NCI-H1694 (cell line): Measurements from ENCODE around the gene SPRR2A.
"Not testable (repeated sequence)": the region's sequence is repeated elsewhere in the genome, so short reads cannot be mapped to it uniquely, and the experiment has no call there.

ENCODE experiments used
- DNase-seq: peaks from one replicate; lab custom pipeline; 2025; lab: John Stamatoyannopoulos, UW

SPRR2A gene

DNA sequence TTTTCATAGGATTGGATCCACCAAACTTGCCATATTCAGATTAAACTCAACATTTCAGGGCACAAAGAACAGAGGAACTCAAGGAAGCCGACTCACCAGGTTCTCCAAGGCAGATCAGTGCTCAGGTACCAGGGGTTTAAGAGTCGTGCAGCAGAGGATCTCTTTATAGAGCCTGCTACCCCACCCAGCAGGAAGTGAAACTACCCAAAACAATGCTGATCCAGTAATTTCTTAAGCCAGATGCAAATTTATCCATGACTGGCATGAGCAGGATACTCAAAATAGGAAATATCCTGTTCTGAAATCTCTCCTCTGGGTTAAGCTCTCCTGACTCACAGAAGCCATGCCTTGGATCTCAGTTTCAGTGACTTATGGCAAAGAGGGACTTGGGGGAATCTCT lies at the start of gene SPRR2A:
TSS of gene SPRR2A (minus strand) at position 138 of the 400 bp plus-strand sequence. CDS start 777 bp downstream, outside the sequence.
- DNase-seq, result no peak

DNA sequence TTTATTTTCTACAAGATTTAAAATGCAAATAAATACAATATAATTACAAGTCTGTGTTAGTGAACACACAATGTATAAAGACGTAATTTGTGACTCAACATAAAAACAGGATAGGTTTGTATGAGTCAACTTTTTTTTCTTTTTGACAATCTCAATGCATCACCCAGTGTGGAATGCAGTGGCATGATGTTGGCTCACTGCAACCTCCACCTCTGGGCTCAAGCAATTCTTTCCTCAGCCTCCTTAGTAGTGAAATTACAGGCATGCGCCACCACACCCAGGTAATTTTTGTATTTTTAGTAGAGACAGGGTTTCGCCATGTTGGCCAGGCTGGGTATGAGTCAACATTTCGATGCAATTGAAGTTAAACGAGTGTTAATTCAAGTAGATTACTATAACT lies 42.9 kb upstream of the SPRR2A start:
- DNase-seq, result no peak

DNA sequence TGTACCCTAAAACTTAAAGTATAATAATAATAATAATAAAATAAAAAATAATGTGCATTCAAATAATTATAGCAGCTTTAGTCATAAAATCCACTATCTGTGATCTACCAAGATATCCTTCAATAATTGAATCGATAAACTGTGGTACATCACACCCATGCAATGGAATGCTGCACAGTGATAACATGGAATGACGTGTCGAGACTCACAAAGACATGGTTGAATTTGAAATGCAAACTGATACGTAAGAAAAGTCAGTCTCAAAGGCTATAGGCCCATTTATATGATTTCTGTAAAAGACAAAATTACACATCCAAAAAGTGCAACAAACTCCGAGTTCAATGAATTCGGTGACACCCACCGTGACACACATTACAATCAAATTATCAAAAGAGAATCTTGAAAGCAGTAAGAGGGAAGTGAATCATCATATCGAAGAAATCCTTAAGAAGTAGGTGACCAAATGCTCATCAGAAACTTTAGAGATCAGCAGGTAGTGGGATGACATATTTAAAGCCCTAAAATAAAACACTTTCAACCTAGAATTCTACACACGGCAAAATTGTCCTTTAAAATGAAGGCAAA lies 42.2 kb upstream of the SPRR2A start:
- DNase-seq, result no peak

DNA sequence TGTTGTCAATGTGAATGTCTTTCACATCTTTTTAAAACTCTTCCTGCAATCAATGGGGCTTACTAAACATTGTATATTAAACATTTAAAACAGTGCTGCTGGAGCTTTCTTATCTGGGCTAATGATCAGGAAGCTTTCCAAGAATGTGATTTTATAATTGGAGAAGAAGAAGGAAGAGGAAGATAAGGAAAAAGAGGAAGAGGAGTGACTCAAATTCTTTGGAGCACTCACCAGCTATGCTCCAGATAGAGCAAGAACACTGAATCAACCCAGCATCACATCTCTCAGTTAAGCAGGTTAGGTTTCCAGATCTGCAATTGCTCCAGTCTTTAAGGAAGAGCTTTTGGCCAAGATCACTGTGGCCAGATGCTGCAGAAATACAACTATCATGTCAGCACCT lies 38.5 kb upstream of the SPRR2A start:
- DNase-seq, result no peak

DNA sequence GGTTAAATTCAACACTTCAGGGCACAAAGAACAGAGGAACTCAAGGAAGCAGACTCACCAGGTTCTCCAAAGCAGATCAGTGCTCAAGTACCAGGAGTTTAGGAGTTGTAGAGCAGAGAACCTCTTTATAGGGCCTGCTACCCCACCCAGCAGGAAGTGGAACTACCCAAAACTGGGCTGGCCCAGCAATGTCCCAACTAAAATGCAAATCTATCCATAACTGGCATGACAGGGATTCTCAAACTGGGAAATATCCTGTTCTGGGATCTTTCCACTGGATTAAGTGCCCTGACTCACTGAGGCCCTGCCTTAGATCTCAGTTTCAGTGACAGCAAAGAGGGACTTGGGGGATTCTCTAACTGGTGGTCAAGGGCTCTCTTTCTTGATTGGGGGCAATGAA lies 37.1 kb upstream of the SPRR2A start, which contains the start of gene SPRR2E:
TSS of gene SPRR2E (minus strand) at position 101 of the 400 bp plus-strand sequence. CDS start 775 bp downstream, outside the sequence.
- DNase-seq, result no peak

DNA sequence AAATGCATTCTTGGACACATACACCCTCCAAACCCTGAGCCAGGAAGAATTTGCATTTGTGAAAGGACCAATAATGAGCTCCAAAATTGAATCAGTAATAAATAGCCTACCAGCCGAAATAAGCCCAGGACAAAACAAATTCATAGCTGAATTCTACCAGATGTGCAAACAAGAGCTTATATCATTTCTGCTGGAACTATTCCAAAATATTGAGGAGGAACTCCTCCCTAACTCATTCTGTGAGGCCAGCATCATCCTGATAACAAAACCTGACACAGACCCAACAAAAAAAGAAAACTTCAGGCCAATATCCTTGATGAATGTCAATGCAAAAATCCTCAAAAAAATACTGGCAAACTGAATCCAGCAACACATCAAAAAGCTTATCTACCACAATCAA lies 30.3 kb upstream of the SPRR2A start:
- no peak for DNase-seq

DNA sequence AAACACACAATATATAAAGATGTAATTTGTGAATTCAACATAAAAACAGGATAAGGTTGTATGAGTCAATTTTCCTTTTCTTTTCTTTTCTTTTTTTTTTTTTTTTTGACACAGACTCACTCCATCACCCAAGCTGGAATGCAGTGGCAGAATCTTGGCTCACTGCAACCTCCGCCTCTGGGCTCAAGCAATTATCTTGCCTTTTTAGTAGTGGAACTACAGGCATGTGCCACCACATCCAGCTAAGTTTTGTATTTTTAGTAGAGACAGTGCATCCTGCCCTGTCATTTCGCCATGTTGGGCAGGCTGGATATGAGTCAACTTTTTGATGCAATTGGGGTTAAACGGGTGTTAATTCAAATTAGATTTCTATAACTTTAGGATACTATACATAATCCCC lies 24.4 kb upstream of the SPRR2A start:
- no peak for DNase-seq

DNA sequence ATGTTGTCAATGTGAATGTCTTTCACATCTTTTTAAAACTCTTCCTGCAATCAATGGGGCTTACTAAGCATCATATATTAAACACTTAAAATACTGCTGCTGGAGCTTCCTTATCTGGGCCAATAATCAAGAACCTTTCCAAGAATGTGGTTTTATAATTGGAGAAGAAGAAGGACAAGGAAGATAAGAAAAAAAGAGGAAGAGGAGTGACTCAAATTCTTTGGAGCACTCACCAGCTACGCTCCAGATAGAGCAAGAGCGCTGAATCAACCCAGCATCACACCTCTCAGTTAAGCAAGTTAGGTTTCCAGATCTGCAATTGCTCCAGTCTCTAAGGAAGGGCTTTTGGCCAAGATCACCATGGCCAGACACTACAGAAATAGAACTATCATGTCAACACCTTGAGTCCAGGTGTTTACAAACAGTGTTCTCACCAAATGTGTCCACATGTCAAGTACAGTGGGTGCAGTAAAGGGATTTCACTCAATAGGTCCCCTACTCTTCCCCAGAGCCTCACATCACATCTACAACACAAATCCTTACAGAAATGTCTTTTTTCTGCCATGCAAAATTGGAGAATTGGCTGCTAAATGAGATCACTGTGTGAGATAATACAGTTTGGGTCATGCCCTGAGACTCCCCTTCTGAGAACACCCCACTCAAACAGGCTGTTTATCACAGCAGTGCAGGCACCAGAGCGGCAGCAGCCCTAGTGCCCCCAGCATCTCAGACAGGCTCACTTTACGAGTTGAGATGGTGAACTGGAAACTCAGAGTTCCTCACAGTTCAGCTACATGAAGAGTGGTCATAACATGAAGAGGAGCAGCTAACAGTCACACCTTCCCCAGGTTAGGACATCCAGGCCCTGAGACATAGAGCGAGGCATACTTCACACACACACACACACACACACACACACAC lies 15.8 kb upstream of the SPRR2A start:
- no peak for DNase-seq

DNA sequence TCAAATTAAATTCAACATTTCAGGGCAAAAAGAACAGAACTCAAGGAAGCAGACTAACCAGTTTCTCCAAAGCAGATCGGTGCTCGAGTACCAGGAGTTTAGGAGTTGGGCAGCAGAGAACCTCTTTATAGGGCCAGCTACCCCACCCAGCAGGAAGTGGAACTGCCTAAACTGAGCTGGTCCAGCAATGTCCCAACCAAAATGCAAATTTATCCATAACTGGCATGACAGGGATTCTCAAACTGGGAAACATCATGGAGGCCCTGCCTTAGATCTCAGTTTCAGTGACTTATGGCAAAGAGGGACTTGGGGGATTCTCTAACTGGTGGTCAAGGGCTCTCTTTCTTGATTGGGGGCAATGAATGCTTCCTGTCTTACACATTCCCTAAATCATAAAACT lies 14.2 kb upstream of the SPRR2A start, which contains the start of gene SPRR2B:
TSS of gene SPRR2B (minus strand) at position 101 of the 400 bp plus-strand sequence. CDS start 772 bp downstream, outside the sequence.
- DNase-seq, result no peak

DNA sequence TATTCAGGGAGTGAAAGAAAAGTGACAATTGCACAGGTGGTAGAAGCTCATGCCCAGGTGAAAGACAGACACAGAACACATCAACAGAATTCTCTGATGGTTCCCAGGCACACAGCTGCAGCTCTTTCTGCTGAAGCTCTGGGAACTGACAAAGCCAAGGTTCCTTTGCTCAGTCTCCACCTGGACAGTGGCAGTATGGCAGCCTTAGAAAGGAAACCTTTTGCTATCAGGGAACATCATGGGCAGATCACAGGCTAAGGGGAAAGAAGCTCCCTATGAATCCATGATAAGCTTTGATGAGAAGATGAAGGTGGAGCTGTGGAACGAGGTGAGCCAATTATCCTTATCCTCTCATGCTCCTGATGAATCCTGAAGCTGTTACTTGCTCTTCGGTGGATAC lies 12.9 kb upstream of the SPRR2A start:
- no peak for DNase-seq

DNA sequence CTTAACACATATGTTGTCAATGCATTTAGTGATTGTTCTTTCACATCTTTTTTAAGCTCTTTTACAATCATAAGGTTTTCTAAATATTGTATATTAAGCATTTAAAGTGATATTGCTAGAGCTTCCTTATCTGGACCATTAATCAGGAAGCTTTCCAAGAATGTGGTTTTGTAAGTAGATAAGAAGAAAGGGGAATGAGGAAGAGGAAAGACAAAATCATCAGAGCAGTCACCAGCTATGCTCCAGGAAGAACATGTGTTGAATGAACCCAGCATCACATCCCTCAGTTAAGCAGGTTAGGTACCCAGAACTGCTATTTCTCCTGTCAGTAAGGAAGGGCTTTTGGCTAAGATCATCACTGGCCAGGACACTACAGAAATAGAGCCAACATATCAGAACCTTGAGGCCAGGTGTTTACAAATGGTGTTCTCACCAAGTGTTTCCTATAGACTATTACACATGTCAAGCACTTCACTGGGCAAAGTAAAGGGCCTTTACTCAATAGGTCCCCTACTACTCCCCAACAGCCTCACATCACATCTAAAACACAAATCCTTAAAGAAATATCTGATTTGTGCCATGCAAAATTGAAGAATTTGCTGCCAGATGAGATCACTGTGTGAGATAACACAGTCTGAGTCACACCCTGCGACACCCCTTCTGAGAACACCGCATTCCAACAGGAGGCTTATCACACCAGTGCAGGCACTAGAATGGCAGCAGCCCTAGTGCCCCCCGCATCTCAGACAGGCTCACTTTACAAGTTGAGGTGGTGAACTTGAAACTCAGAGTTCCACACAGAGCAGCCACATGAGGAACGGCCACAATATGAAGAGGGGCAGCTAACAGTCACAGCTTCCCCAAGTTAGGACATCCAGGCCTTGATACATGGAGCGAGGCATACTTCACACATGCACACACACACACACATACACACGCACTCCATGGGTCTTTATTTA lies 1.8 kb upstream of the SPRR2A start:
- DNase-seq, result no peak

DNA sequence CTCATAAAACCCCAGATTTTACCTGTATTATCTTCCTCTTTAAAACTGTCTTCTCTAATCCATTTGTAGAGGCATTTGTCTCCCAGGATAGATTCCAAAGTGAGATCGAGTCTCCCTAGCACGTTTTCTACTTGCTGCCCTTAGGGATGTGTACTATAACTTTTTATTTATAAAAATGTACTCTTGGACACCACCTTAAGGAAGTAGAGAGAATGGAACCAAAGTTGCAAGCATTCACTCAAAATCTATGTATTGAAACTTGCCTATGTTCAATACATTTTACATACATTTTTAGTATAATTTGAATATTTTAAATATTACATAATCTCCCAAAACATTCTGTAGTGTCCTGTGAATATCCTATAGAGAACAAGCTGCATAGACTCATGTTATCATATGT lies 842 bp upstream of the SPRR2A start:
- no peak for DNase-seq

DNA sequence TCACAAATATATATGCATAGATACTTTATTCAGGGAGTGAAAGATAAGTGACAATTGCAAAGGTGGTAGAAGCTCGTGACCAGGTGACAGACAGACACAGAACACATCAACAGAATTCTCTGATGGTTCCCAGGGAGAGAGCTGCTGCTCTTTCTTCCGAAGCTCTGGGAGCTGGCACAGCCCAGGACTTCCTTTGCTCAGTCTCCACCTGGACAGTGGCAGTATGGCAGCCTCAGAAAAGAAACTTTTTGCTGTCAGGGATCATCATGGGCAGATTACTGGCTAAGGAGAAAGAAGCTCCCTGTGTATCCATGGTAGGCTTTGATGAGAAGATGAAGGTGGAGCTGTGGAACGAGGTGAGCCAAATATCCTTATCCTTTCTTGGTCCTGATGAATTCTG lies 1.2 kb downstream of the SPRR2A start:
- DNase-seq, result not testable (repeated sequence)

DNA sequence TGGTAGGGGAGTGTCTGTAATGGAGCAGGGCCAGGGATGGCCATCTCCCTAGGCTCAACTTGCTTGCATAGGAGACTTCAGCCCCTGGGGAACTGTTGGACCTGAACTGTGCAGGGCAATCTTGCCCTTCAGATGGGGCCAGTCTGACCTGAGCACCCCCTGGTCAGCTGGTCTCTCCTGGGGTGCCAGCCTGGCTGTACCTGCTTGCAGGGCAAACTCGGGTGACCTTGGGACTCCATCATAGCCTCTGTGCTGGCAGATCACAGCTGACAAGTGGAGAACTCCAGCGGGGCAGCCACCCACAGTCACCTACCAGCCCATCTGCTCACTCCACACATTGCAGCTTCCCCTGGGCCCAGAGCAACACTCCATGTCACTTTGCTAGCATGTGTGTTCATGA lies 8.1 kb downstream of the SPRR2A start:
- DNase-seq, result no peak

DNA sequence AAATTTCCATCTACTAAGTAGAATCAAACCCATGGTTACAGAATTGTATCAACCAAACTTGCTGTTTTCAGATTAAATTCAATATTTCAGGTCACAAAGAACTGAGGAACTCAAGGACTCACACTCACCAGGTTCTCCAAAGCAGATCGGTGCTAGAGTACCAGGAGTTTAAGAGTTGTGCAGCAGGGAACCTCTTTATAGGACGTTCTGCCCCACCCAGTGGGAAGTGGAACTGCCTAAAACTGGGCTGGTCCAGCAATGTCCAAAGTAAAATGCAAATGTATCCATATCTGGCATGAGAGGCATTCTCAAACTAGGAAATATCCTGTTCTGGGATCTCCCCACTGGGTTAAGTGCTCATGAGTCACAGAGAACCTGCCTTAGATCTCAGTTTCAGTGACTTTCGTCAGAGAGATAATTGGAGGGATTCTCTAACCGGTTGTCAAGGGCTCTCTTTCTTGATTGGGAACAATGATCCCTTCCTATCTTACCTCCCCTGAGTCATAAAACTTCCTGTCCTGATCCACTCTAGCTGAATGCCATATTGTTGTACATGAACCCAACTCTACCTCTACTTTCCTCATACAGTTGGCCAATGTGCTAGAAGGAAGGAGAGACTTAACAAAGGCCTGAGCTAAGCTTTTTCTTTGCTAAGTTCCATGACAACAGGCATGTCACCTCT lies 16.2 kb downstream of the SPRR2A start, which contains the start of gene SPRR2D:
TSS of gene SPRR2D (minus strand) at position 171 of the 682 bp plus-strand sequence. CDS start 774 bp downstream, outside the sequence.
- no peak for DNase-seq

DNA sequence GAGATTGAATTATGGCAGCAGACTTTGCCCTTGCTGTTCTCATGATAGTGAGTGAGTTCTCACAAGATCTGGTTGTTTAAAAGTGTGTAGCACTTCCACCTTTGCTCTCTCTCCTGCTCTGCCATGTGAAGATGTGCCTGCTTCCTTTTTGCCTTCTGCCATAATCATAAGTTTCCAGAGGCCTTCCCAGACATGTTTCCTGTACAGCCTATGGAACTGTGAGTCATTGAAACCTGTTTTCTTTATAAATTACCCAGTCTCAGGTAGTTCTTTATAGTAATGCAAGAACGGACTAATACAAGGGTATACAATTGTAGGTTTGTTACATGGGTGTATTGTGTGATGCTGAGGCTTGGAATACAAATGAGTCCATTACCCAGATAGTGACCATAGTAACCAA lies 22.1 kb downstream of the SPRR2A start:
- no peak for DNase-seq

DNA sequence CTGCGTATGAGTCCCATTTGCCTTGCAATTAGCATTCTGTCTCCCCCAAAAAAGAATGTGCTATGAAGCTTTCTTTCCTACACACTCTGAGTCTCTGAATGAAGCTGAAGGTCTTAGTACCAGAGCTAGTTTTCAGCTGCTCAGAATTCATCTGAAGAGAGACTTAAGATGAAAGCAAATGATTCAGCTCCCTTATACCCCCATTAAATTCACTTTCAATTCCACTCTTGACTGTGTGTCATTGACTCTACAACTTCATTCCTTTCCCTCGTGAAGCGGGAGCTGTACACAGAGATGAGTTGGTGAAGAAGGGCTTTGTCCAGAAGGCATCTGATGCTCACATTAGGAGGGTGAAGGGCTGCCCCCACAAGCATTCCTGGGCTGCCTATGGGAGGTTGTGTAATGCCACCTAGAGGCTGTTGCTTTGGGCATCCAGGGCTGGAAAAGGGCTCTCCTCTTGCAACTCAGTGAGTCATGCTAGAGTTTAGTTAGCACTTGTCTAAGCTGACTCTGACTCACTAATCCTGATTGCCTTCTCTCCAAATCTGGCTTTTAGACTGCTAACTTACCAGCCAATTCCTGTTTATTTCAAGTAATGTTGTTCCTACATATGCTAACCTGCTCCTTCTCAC lies 24.5 kb downstream of the SPRR2A start:
- DNase-seq, result no peak

DNA sequence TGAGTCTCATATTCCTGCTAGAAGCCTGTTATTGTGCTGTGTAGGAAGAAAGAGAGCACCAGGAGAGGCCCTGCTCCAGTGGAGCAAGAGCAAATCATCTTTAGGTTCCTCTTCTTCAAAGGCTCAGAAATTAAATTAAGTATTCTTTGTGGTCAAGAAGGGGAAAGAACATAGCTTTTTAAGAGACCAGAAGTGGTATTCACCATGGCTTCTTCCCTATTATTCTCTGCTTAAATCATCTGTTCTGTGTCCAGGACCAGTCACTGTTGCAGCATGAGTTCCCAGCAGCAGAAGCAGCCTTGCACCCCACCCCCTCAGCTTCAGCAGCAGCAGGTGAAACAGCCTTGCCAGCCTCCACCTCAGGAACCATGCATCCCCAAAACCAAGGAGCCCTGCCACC lies 25.2 kb downstream of the SPRR2A start:
- no peak for DNase-seq

DNA sequence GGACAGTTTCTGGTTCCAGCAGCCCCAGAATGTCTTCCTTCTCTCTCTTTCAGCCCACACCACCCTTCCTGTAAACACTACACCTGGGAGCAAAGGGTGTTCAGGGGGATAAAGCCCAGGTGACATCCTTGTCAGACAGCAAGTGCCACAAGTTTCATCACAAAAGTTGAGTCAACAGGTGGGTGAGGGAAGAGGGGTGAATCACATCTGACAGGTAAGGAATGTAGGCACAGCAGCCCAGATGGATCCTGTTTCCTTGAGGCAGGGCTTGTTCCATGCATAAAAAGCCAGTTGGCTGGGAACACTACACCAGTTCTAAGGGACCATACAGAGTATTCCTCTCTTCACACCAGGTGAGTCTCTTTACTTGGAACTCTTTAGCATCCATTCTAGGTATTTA lies 26.4 kb downstream of the SPRR2A start, which contains the start of gene SPRR1B:
TSS of gene SPRR1B (plus strand) at position 309 of the 400 bp plus-strand sequence. CDS start 1,143 bp downstream, outside the sequence.
- DNase-seq, result no peak

DNA sequence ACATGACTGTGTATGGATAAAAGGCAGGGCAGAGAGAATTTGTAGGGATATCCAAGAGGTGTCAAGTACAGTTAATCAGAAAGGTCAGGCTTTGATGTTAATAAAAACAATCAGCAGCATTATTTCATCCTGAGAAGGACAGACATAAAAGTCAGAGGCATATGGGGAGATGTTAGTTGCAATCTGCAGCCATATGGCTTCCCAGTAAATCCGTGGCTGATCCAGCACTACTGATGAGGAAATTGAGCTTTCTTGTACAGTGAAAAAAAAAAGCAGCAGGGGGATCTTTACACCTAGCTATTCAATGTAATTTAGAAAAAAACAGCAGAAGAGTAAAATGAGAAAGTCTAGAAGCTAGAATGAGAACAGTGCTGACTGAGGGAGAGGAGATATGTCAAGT lies 28.5 kb downstream of the SPRR2A start:
- no peak for DNase-seq

DNA sequence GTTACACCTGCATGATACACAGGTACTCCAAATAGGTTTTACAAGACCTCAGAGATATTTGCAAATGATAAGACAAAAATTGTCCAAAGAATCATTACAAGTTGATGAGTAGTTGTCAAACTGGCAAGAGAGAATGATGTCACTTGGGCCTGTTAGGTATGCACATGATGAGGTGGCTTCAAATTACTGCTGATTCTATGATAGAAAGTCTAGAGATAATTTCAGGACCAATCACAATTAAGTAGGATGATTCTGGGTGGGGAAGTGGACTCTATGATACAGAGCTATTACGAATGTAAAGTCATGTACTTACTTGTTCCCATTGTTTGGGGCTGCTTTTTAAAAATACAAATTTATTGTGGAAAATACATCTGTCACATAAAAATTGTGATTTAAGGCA lies 31.5 kb downstream of the SPRR2A start:
- DNase-seq, result no peak
